Calu3 (cell line): ENCODE results near the gene NIPA2. TPM values are rescaled to one million over a fixed set of nuclear protein-coding genes. Genes with fewer than 3 reads are reported as not detected.

Experiments used
- BruUV-seq: library from RNA; stranded (reverse); fragments of 400-500 nt; replicated peaks from 2 replicates; lab custom pipeline; 2021; lab: Mats Ljungman, UMichigan
- CTCF ChIA-PET: fragments of 300-600 bp; sonication (Branson Sonifier 250); formaldehyde crosslinking; loops from one replicate; lab custom pipeline; 2022; ENCODE audit warnings: antibody characterized with exemption; lab: Charles Lee
- DNase-seq: peaks from one replicate; pipeline ENCODE4 v3.0.0; 2022
- H3K27ac Mint-ChIP-seq: one replicate; pipeline ENCODE4 v1.8.0; 2022; ENCODE audit warnings: mixed read lengths; ENCODE audit not compliant: unreplicated experiment
- H3K27me3 Mint-ChIP-seq: one replicate; pipeline ENCODE4 v1.8.0; 2022; ENCODE audit warnings: mixed read lengths; ENCODE audit not compliant: unreplicated experiment
- H3K36me3 Mint-ChIP-seq: one replicate; pipeline ENCODE4 v1.8.0; 2022; ENCODE audit warnings: mild to moderate bottlenecking, moderate library complexity, mixed read lengths; ENCODE audit not compliant: insufficient read depth, unreplicated experiment
- H3K4me1 Mint-ChIP-seq: one replicate; pipeline ENCODE4 v1.8.0; 2022; ENCODE audit warnings: mild to moderate bottlenecking, low read depth, mixed read lengths; ENCODE audit not compliant: unreplicated experiment
- H3K4me3 Mint-ChIP-seq: one replicate; pipeline ENCODE4 v1.8.0; 2022; ENCODE audit warnings: mild to moderate bottlenecking, low read depth, moderate library complexity, mixed read lengths; ENCODE audit not compliant: unreplicated experiment
- H3K9me3 Mint-ChIP-seq: one replicate; pipeline ENCODE4 v1.8.0; 2022; ENCODE audit warnings: low read depth, mixed read lengths; ENCODE audit not compliant: unreplicated experiment
- CTCF ChIP-seq: fragments of 200-600 bp; IDR thresholded peaks from one replicate; pipeline ENCODE4 v1.8.0; 2022; ENCODE audit warnings: antibody characterized with exemption; ENCODE audit not compliant: unreplicated experiment
- intact Hi-C: fragments of 100-400 bp; cut with micrococcal nuclease; formaldehyde crosslinking; loops from one replicate; pipeline ENCODE4 v1.10.0; 2022; ENCODE audit not compliant: unreplicated experiment
- total RNA-seq: library from RNA; stranded (reverse); gene quantifications from 2 replicates; pipeline ENCODE4 v1.2.3, GENCODE V29; 2022

NIPA2 gene
- total RNA-seq, 1 experiment from 2014 or later, result 26.0 TPM

DNA sequence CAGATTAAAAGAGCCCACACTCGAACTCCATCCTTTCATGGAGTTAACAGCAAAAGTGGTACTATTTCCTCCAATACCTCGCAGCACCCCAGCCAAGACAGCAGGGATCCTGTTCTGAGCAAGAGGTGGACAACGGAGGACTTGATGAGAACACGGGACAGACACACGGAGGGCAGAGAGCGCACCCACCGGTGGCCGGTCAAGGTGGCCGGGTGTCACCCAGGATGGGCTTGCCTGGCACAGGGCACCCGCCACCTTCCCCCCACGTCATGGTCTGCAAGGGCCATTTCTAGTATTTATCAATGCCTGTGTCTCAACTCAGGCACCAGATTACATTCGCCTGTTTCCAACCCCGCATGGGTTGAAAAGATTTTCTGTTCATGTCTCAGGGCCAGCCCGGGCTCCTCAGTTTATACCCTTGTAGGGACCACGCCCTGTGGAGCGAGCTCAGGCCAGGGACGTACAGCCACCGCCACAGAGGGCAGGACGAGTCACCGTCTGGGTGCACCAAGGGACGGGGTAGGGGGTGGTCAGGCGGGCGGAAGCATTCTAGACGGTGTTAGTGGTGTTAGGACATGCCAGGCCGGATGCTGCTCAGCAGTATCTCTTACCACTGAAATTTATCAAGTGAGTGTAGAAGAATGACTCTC lies 77.5 kb downstream of the NIPA2 start:
- Mint-ChIP-seq H3K27ac (no peak overlapping the region), H3K36me3 (peaks cover 16% of the 10 kb centered on the region), H3K4me1 (no peaks in the 10 kb centered on the region), H3K4me3 (no peak overlapping the region), H3K9me3 (no peaks in the 10 kb centered on the region), H3K27me3 (no peaks in the 10 kb centered on the region)
- CTCF ChIA-PET, result no interaction called here
- no peak for TF ChIP-seq CTCF
- BruUV-seq, result no TSS peak
- intact Hi-C loops, result no loop called here
- no peak for DNase-seq

GRCh38 chr15:22916606-22917350 lies 78.3 kb downstream of the NIPA2 start:
- TF ChIP-seq CTCF, result no peak
- peaks cover 11% of the 10 kb centered on the region for H3K36me3 Mint-ChIP-seq
- intact Hi-C loops, result no loop called here
- no peaks in the 10 kb centered on the region for H3K4me1 Mint-ChIP-seq
- no TSS peak for BruUV-seq
- H3K27ac Mint-ChIP-seq, result no peak overlapping the region
- no peak overlapping the region for H3K4me3 Mint-ChIP-seq
- CTCF ChIA-PET, result no interaction called here
- DNase-seq, result no peak
- H3K9me3 Mint-ChIP-seq, result no peaks in the 10 kb centered on the region
- H3K27me3 Mint-ChIP-seq, result no peaks in the 10 kb centered on the region

DNA sequence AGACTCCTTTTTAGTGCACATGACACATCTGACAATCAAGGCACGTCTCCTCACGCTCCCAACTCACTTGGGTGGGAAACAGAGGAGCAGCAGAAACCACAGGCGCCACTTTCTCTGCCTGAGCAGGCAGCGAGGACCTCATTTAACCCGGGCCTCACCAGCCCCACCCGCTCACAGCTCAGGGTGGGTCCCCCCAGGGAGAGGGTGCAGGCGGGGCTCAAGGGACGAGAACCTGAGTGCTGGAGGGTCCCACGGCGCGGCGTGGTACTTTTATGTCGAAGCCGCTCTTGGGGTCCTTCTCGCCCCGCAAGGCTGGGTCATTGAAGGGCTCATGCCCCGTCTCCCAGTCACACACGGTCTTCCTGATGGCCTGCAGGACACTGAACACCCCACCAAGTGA lies 79.1 kb downstream of the NIPA2 start:
- no peaks in the 10 kb centered on the region for H3K4me1 Mint-ChIP-seq
- no peaks in the 10 kb centered on the region for H3K27me3 Mint-ChIP-seq
- no peak overlapping the region for H3K27ac Mint-ChIP-seq
- BruUV-seq, result no TSS peak
- H3K9me3 Mint-ChIP-seq, result no peaks in the 10 kb centered on the region
- H3K4me3 Mint-ChIP-seq, result no peak overlapping the region
- CTCF ChIA-PET, result no interaction called here
- DNase-seq, result no peak
- no peak for TF ChIP-seq CTCF
- H3K36me3 Mint-ChIP-seq, result peaks cover 11% of the 10 kb centered on the region
- intact Hi-C loops, result no loop called here

Other genes starting within 250 kb of the NIPA2 start
- 8.3 and 10.0 TPM in 2 replicates for gene NIPA1, start 52.0 kb upstream of the NIPA2 start, total RNA-seq
- 53.7 and 60.1 TPM in 2 replicates for gene CYFIP1, start 141.7 kb downstream of the NIPA2 start, total RNA-seq
- gene TUBGCP5, start 200.9 kb downstream of the NIPA2 start, total RNA-seq, result 6.8 and 7.8 TPM in 2 replicates